WI38 (cell line): ENCODE data around the gene ATP2A3.

Source experiments
- H3K4me3 ChIP-seq: 2 replicates; pipeline ENCODE4 v1.5.1; 2011; ENCODE audit warnings: low read depth, mild to moderate bottlenecking, control low read depth, low read length
- TF ChIP-seq, protein P1 (sequence below): IDR thresholded peaks from 2 replicates; pipeline ENCODE4 v1.5.1; 2012; ENCODE audit warnings: low read depth, mild to moderate bottlenecking, control low read depth, low read length

The ATP2A3 gene

DNA sequence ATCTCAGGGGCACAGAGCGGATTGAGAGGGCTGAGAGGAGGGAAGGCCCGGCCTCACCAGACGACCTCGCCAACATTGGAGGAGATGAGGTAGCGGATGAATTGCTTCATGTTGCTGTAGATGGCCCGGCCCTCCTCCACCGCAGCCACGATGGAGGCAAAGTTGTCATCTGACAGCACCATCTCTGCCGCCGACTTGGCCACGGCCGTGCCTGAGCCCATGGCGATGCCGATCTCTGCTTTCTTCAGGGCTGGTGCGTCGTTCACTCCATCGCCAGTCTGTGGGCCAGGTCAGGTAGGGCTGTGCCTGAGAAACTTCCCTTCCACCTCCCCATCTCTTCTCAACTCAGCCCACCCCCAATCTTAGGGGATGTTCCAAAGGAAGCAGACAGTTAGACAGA lies 26.9 kb downstream of the ATP2A3 start:
- TF ChIP-seq, protein P1, sequence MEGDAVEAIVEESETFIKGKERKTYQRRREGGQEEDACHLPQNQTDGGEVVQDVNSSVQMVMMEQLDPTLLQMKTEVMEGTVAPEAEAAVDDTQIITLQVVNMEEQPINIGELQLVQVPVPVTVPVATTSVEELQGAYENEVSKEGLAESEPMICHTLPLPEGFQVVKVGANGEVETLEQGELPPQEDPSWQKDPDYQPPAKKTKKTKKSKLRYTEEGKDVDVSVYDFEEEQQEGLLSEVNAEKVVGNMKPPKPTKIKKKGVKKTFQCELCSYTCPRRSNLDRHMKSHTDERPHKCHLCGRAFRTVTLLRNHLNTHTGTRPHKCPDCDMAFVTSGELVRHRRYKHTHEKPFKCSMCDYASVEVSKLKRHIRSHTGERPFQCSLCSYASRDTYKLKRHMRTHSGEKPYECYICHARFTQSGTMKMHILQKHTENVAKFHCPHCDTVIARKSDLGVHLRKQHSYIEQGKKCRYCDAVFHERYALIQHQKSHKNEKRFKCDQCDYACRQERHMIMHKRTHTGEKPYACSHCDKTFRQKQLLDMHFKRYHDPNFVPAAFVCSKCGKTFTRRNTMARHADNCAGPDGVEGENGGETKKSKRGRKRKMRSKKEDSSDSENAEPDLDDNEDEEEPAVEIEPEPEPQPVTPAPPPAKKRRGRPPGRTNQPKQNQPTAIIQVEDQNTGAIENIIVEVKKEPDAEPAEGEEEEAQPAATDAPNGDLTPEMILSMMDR: no peak
- H3K4me3 ChIP-seq: no peak overlapping the region

DNA sequence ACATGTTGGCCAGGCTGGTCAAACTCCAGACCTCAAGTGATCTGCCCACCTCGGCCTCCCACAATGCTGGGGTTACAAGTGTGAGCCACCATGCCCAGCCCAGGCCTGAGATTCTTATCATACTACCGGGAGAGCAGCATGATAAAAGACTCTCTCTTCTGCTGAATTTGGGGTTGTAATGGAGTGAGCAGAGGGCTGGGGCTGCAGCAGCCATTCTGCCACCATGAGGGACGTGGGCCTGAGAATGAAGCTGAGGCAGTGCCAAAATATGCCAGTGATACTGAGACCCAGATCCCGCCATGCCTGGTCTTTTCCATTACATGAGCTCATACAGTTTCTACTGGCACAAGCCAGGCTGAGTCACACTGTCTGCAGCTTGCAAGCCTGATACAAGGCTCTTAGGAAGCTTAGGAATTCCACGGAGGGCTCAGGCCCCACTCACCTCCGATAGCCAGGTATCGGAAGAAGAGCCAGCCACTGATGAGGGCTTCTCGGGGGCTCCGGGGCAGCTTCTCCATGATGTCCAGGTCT lies 28.3 kb downstream of the ATP2A3 start:
- H3K4me3 ChIP-seq: no peak overlapping the region
- TF ChIP-seq, protein P1: no peak

DNA sequence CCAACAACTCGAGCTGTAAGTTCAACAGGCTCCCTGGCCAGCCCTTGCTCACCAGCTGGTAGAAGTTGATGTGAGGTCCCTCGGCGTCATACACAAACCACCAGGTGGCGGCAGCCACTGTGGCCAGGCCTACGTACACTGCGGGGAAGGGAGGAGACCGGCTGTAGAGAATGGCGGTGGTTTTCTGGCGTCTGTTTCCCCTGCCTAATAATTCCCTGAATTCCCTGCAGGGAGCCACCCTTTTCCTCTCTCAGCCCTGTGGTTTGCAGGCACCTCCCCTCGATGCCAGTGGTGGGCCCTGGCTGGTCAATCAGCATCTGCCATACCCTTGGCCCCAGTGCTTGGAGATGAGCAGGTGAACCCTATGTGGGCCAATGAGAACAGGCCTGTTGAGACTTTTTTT lies 29.1 kb downstream of the ATP2A3 start:
- H3K4me3 ChIP-seq: no peak overlapping the region
- TF ChIP-seq, protein P1: peak; percentile 62

DNA sequence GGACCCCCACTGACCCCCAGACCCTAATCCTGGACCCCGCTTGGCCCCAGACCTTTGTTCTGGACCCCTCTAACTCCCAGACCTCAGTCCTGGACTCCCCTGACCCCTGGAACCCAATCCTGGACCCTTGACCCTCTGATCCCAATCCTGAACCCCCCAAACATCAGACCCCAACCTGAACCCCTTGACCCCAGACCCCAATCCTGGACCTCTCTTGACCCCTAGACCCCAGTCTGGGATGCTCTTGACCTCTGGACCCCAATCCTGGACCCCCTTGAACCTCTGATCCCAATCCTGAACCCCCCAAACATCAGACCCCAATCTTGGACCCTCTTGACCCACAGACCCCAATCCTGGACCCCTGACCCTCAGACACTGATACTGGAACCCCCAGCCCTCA lies 34.5 kb downstream of the ATP2A3 start:
- TF ChIP-seq, protein P1: no peak

DNA sequence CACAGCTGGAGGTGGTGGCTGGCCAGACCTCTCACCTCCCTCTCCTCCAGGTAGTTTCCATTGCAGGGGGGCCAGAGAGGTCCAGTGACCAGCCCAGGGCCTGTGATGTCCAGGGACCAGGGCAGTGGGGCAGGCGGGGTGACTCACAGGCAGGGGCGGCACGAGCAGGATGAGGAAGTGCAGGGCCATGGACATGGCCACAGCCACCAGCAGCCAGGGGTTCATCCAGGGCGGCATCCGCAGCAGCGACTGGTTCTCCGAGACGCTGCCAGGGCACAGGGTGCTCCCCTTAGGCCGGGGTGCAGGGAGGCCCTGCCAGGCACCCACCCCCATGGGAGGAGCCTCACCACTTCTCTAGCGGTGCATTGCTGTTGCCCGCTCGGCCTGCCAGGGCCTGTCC lies 35.1 kb downstream of the ATP2A3 start:
- no peak overlapping the region for H3K4me3 ChIP-seq
- TF ChIP-seq, protein P1: no peak

More for the DNA sequence above, 34.5 kb downstream of the ATP2A3 start:
- H3K4me3 ChIP-seq: no peak overlapping the region

DNA sequence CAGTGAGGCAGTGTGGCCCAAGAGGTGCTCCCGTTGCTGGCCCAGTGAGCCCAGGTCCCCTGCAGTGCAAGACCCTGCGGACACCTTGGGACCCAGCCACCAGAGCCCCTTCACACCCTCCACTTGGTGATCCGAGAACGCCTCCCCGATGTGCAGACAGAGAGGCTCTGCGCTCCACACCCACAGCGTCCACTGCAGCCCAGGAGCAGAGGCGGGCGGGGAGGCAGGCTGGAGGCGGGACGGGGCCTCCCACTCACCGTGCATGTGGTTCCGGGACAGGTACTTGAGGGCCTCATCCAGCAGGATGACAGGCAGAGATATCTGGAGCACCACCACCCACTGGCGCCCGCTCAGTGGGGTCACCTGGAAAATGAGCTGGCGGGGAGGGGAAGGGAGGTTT lies 35.8 kb downstream of the ATP2A3 start:
- no peak overlapping the region for H3K4me3 ChIP-seq
- TF ChIP-seq, protein P1: no peak

DNA sequence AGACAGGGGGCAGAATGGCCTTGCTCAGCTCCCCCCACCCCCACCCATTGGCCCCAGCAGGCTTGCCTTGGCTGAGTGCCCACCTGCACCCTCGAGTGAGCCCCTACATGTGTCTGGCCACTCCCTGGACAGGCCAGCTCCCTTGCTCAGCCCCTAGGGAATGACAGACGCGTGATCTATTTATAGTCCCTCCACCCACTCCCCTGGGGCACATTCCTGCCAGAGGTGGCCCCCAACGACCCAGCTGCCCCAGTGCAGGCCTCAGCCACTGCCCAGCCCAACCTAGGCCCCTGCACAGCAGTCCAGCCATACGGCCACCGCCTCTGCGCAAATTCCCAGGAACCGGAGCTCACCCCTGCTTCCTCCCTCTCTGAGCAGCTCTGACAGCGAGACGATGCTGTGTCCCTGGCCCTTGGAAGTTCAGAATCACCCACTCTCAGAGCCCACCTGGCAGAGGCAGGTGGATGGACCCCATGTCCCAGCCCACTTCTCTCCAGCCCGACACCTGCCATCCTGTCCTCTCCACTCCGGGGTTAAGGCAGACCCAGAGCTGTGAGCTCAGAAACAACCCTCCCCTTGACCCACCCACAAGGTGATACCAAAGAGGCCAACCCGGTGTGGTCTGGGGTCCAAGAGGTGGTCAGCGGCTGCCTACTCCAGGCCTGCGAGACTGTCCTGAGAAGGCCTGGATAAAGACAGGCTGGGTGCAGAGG lies 36.5 kb downstream of the ATP2A3 start:
- TF ChIP-seq, protein P1: no peak

More for the DNA sequence above, 36.5 kb downstream of the ATP2A3 start:
- no peak overlapping the region for H3K4me3 ChIP-seq
